ENCODE results near the gene PARD3B. TPM values are rescaled to one million over a fixed set of nuclear protein-coding genes. Genes with fewer than 3 reads are reported as not detected.

Gene PARD3B
- total and polyA plus RNA-seq, 2 of the 8 experiments (the other 6 are each of a cell fraction or from before 2014, with no cell fraction given) = 1.2 to 5.7 TPM

GRCh38 chr2:205656941-205657340, 1111.7 kb downstream of the PARD3B start (continued):
- TF ChIP-seq SUZ12 (IDR thresholded peaks at IDR 0.05; ENCODE audit: low read length) = no peak

Measured in H1 (cell line).